Hematopoietic multipotent progenitor cell treated with erythropoietin and hydrocortisone succinate and interleukin-3 and kit ligand, for 15 days (in vitro differentiated cells): ENCODE results near the gene MAP1LC3A.

Source experiments
- DNase-seq: peaks from one replicate; pipeline ENCODE4 v3.0.0-alpha.2; 2015; ENCODE audit warnings: low spot score

MAP1LC3A gene

DNA sequence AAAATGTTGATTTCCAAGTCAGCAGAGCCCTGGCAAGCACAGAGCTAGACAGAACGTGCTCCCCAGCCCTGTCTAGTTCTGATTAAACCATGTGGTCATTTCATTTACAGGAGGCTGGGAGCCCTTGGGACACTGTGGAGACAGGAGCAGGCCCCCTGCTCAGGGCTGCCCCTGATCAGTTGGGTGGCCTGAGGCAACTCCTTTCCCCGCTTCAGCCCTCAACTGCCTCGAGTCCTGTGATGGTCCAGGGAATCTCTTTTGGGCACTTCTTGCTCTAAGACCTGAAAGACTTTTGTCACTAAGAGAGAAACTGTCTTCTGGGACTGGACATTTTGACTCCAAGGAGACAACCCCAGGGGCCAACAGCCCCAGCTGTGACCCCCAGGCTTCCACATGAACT, 28.8 kb upstream of the MAP1LC3A start:
- DNase-seq = no peak

GRCh38 chr20:34530342-34530741, 28.2 kb upstream of the MAP1LC3A start:
- DNase-seq = no peak

DNA sequence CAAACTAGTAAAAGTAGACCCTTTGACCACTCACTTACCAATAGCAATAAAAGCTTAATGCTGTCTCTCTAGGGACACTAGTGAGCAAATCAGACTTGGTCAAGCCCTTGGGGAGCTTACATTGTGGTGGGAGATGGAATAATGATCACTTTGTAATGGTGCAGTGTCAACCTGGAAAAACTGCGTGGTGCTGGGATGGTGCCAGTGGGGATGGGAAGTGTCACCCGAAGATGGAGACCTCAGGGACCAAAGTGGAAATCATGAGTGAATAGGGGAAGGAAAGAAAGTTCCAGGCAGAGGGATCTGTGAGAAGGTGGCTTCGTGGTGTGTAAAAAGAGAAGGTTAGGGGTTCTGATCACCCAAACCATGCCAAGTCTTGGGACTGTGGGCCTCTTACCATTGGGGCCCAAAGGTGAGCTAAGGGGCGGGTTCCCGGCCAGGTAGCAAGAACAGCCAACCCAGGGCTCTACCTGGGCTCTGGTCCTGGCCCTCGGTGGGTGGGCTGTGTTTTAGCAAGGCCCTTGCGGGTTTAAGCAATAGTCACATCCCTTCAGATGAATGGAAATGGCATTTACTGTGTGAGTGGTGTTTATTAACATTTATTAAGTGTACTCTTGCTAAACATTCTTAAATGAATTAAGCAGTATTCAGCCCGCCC, 26.8 kb upstream of the MAP1LC3A start:
- no peak for DNase-seq

DNA sequence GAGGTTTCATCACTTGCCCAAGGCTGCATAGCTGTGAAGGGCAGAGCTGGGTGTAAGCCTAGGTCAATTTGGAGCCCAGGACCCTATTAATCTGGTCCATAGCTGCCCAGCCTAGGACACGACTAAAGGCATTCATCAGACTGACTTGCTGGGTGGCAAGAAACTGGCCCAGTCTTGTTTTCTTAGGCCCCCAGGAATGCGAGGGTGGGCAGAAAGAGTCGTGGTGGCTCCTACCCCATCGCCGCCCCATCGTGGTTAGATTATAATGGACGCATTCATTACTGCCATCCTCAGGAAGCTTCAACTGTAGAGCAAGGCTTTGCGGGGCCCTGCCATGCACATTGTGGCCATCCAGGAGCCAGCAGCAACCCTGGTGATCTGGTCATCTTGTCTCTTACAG, 26.2 kb upstream of the MAP1LC3A start:
- DNase-seq = no peak

GRCh38 chr20:34532756-34533155, 25.8 kb upstream of the MAP1LC3A start:
- DNase-seq = no peak

DNA sequence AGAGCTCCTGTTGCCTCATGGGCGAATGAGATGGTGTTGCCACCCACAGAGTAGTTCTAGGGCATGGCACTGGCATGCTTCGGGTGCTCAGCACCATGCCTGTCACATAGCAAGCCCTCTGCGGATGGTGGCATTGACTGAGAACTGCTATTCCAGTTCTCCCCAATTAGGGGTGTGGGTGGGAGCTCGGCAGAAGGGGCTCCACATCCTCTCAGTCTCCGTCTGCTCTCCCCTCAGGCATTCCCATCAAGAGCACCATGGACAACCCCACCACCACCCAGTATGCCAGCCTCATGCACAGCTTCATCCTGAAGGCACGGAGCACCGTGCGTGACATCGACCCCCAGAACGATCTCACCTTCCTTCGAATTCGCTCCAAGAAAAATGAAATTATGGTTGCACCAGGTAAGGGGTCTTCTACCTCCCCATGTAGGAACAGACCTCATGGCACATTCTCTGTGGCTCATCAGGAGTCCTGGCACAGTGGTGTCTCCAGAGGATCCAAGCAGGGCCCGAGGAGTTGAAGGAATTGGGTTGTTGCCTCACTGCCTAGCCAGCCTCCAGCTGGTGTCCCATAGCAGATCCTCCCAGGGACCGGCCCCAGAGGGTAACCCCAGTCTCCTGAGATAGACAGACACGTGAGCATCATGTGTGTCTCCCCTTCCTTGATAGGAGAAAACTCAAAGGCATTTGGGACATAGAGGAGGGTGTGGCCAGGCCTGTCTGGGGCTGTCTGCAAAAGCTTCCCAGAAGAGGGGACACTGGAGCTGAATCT, 23.9 kb upstream of the MAP1LC3A start:
- no peak for DNase-seq

DNA sequence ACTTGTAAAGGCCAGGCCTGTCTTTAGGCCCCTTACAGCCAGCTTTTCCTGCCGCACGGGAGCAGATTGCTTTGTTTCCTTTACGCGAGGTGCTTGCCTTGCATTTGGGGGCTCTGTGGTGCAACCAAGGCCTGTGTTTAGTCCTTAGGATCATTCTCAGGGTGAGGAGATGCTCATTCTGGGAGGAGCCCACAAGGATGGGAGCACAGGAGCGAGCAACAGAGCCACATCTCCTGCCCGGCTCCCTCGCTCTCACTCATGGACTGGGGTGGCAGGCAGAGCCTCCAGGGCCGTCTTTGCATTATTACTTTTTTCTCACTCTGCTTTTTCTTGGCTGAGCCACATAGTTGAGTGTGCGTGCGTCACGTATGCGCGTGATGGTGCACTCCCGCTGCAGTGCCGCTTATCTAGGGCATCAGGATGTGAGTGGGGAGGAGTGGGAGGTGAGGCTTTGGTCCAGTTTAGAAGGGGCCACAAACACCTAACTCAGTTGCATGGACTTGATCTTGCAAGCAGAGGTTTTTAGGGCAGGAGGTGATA, 23.1 kb upstream of the MAP1LC3A start:
- DNase-seq = no peak

- no peak for DNase-seq
These were observed 22.7 kb upstream of the MAP1LC3A start for GRCh38 chr20:34535857-34536256.

DNA sequence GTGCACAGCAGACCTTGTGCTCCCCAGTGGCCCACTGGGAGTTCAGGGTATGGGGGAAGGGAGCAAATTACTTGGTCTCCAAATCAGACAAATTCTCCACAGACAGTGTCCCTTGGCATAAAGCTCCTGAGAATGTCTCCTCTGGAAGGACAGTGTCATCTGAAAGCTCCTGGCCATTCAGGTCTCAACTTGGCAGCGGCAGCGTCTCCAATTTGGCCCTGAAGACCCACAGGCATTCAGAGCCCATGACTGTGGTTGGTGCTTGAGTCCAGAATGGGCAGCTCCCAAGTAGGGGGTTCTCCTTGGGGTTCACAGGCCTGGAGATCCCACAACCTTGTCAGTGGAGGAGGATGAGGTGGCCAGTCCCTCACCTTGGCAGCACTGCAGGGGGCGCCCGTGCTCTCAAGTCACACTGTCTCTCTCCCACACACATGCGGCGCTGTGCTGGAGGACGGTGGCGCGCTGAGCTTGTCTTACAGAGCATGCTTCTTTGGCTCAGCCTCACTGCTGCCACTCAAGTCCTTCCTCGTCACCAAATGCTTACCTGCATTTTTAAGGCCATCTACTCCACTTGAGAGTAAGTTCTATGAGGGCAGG, 21.6 kb upstream of the MAP1LC3A start:
- peak; percentile 49 for DNase-seq

- DNase-seq = no peak
These were observed 20.9 kb upstream of the MAP1LC3A start for GRCh38 chr20:34537651-34538050.

GRCh38 chr20:34538671-34539123, 19.8 kb upstream of the MAP1LC3A start:
- DNase-seq = peak; percentile 68

- DNase-seq = no peak
These were observed 18.8 kb upstream of the MAP1LC3A start for GRCh38 chr20:34539756-34540155.

- DNase-seq = no peak
These were observed 17.8 kb upstream of the MAP1LC3A start for GRCh38 chr20:34540596-34541263.

- no peak for DNase-seq
These were observed 17.1 kb upstream of the MAP1LC3A start for GRCh38 chr20:34541264-34541901.

DNA sequence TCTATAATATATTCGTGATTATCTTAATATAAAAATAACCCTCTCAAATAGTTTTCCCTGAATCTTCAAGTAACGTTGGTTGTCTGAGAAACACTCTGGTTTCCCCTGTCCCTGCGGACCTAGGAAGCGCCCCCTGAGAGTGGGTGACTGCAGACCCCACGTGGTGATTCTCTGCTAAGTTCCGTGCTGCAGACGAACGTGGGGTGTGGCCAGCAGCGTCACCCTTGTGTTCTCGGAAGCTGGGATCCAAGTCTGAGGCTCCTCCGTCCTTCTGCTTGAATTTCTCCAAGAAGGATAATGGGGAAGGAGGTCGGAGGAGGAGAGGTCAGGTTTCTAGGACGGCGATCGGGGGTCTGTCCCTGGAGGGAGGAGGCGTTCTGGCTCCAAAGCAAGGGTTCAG, 16.6 kb upstream of the MAP1LC3A start:
- no peak for DNase-seq

GRCh38 chr20:34542439-34542838, 16.1 kb upstream of the MAP1LC3A start:
- DNase-seq = no peak

DNA sequence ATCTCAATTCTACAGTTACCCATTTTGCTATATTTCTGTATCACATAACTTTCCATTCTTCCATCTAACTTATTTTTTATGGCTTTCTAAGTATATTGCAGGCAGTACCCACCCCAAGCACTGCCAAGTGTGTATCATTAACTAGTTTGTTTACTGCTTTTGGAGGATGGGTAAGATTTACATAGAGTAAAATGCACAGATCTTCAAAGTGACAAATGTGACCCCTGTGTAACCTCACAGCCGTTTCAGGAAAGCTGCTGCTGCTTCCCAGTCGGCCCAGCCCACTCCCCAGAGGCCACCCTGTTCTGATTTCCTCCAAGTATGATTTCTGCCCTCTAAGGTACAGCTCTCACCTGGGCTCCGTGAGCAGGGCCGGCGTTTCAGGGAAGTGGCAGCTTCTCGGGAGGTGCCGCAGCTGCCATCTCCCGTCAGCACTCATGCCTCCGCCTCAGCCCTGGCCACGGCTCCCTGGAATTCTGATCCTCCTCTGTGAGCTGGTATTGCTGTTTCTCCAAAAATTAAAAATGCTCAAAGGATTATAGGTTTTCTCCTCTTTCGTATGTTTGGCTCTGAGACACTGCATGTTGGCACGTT, 15.0 kb upstream of the MAP1LC3A start:
- DNase-seq = no peak

DNA sequence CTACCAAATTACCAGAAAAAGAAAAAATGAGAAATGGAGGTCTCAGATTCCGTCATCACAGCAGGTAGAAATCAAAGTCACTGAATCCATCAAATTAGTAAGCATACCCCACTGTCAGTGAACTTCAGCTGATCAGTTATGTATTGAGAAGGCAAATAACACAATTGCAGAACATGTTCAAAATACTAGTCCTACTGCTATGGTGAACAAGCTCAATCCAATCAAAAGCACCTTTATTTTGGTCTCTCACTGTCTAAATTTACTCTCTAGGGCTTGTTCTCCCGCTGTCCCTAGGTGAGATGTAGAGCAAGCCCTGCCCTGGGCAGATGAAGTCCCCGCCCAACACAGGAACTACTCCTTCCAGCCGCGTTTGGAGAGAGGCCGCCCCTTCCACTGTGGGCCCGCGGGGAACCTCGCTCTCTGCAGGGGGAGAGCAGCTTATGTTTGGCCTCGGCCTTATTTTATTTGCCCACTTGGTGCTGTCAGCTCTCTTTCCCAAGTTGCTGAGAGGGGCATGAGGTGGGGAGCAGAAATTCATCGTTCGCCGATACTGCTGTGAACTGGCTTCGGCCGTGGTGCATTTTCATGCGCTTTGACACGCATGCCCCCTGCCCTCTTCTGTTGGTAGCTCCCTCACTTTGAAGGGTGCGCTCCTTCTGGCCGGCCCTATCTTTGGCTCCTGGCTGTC, 14.3 kb upstream of the MAP1LC3A start:
- DNase-seq = no peak

DNA sequence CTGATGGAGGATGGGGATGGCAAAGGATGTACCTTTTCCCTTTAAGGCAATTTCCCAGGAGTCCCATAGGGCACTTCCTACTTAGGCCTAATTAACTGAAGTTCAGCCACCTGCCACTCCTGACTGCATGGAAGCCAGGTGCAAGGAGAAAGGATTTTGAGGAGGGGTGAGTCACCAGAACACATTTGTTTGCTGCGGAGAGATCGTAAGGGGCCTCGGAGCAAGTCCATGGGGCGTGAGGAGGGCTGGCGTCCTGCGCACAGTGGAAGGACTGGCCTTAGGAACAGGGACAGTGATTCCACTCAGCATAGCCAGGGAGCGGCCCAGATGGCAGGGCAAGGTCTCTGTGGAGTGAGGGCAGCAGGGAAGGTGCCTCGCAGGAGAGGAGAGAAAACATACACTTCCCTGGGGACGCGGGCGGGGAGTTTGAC, 11.8 kb upstream of the MAP1LC3A start:
- DNase-seq = no peak

DNA sequence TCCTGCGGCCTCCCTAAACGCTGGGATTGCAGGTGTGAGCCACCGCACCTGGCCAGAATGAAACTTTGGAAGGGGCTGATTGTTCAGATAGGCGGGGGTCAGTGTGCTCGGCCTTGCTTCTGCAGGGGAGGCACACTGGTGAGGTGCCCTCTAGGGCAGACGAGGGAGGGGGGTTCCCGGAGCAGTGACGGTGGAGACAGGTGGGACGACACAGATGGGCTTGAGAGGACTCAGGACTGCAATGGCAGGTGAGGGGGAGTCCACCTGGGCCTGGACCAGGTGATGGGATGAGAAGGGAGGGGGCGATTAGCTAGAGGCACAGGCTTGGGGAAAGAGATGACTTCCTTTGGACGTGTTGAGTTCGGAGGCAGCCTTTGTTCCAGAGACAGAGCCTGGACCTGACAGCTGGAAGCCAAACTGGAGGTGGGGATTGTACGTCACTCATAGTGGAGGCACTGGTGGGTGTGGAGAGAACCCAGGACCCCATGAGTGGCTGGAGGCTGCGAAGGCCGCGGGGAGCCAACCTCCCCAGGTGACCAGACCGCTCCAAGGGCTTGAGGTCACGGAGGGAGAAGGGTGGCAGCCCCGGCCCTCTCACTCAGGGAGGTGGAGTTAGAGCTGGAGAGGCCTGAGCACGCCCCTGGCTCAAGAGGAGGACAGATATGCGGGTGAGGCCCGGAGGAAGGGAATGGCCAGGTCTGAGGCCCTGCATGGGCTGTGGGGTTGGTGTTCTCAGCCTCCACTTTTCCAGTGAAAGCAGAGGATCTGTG, 10.5 kb upstream of the MAP1LC3A start:
- DNase-seq = no peak
